Measurements from ENCODE around the gene FBXO10.

FBXO10 gene

DNA sequence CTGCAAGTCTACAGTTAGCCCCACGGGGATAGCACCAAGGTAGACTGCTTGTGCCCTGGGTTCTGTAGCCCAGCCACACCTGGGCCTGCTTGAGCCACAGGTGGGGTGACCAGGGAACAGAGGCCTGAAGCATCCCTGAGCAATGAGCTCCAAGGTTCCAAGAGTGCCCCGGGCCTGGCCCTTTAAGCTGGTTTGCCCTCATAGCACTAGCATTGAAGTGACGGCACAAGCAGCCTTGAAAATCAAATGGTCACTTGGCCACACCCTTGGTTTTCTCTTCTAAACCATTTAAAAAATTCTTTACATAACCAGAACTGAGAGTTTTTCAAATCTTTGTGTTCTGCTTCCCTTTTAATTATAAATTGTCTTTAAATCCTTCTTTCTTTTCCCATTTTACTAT lies 24.7 kb downstream of the FBXO10 start:
- no peak overlapping the region for H3K9ac ChIP-seq (ENCODE audit: low read depth, low read length, poor library complexity, severe bottlenecking)

DNA sequence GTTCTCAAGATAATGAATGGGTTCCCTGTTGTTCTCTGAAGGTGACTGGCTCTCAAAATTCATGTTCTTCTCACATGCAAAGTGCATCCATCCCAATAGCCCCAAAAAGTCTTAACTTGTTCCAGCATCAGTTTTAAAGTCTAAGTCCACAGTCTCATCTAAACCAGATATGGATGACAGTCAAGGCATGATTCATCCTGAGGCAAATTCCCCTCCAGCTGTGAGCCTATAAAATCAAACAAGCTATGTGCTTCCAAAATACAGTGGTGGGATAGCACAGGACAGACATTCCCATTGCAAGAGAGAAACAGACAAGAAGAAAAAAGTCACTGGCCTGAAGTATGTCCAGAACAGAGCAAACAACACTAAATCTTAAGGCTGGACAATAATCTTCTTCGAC lies 25.4 kb downstream of the FBXO10 start:
- Histone ChIP-seq H3K36me3 (ENCODE audit: insufficient read depth, low read length) (no peaks in the 10 kb centered on the region), H3K9me2 (replicated peaks; ENCODE audit: low read depth, low read length) (no peaks in the 10 kb centered on the region), H3K79me2 (ENCODE audit: insufficient read depth, low read length) (no peaks in the 10 kb centered on the region), H3K4me2 (ENCODE audit: low read depth, low read length, poor library complexity, severe bottlenecking) (no peak overlapping the region), H3K27me3 (ENCODE audit: insufficient read depth, low read length, poor library complexity, severe bottlenecking) (no peaks in the 10 kb centered on the region), H3K4me3 (ENCODE audit: low read length, poor library complexity, severe bottlenecking) (no peak overlapping the region), H3F3A (ENCODE audit: low read depth) (no peaks in the 10 kb centered on the region), H3K9ac (ENCODE audit: low read depth, low read length, poor library complexity, severe bottlenecking) (no peak overlapping the region), H3K9me3 (ENCODE audit: insufficient read depth, low read depth, low read length) (no peaks in the 10 kb centered on the region), H4K20me1 (ENCODE audit: insufficient read depth, low read length, poor library complexity, severe bottlenecking) (no peaks in the 10 kb centered on the region), H3K4me1 (ENCODE audit: insufficient read depth, low read length, poor library complexity, severe bottlenecking) (peaks cover 4% of the 10 kb centered on the region), H2AFZ (ENCODE audit: low read length) (no peak overlapping the region)
- TF ChIP-seq, protein P1, sequence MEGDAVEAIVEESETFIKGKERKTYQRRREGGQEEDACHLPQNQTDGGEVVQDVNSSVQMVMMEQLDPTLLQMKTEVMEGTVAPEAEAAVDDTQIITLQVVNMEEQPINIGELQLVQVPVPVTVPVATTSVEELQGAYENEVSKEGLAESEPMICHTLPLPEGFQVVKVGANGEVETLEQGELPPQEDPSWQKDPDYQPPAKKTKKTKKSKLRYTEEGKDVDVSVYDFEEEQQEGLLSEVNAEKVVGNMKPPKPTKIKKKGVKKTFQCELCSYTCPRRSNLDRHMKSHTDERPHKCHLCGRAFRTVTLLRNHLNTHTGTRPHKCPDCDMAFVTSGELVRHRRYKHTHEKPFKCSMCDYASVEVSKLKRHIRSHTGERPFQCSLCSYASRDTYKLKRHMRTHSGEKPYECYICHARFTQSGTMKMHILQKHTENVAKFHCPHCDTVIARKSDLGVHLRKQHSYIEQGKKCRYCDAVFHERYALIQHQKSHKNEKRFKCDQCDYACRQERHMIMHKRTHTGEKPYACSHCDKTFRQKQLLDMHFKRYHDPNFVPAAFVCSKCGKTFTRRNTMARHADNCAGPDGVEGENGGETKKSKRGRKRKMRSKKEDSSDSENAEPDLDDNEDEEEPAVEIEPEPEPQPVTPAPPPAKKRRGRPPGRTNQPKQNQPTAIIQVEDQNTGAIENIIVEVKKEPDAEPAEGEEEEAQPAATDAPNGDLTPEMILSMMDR (conservative IDR thresholded peaks at IDR 0.05; ENCODE audit: low read length), result no peak
- TF ChIP-seq EZH2phosphoT487 (IDR thresholded peaks at IDR 0.05; ENCODE audit: borderline replicate concordance), result no peak

More for the DNA sequence above, 24.7 kb downstream of the FBXO10 start:
- H3K9me2 ChIP-seq (replicated peaks; ENCODE audit: low read depth, low read length), result no peaks in the 10 kb centered on the region
- peaks cover 4% of the 10 kb centered on the region for H3K4me1 ChIP-seq (ENCODE audit: insufficient read depth, low read length, poor library complexity, severe bottlenecking)
- H3F3A ChIP-seq (ENCODE audit: low read depth), result no peaks in the 10 kb centered on the region
- H3K27me3 ChIP-seq (ENCODE audit: insufficient read depth, low read length, poor library complexity, severe bottlenecking), result no peaks in the 10 kb centered on the region
- no peaks in the 10 kb centered on the region for H3K79me2 ChIP-seq (ENCODE audit: insufficient read depth, low read length)
- H4K20me1 ChIP-seq (ENCODE audit: insufficient read depth, low read length, poor library complexity, severe bottlenecking), result no peaks in the 10 kb centered on the region
- H3K4me2 ChIP-seq (ENCODE audit: low read depth, low read length, poor library complexity, severe bottlenecking), result no peak overlapping the region
- H3K9me3 ChIP-seq (ENCODE audit: insufficient read depth, low read depth, low read length), result no peaks in the 10 kb centered on the region
- H3K4me3 ChIP-seq (ENCODE audit: low read length, poor library complexity, severe bottlenecking), result no peak overlapping the region
- no peaks in the 10 kb centered on the region for H3K36me3 ChIP-seq (ENCODE audit: insufficient read depth, low read length)
- TF ChIP-seq EZH2phosphoT487 (IDR thresholded peaks at IDR 0.05; ENCODE audit: borderline replicate concordance), result no peak
- TF ChIP-seq, protein P1 (conservative IDR thresholded peaks at IDR 0.05; ENCODE audit: low read length), result no peak
- no peak overlapping the region for H2AFZ ChIP-seq (ENCODE audit: low read length)

DNA sequence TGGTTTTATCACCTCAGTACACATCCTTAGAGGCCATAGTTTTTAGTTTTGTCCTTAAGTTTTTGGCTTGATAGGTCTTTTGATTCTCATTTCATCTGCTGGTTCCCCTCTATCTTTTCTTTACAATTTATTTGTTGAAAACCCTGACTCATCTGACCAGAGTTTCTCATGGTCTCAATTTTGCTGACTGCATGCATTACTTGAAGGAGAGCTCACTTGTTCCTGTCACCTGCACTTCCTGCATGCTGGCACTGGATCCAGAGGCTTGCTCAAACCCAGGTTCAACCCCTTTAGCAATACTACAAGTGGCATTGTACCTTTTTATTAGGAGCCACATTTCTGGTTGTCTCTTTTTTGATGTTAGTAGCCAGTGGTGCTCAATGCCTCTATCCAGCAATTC lies 26.7 kb downstream of the FBXO10 start:
- Histone ChIP-seq H3K9me3 (ENCODE audit: insufficient read depth, low read depth, low read length) (no peaks in the 10 kb centered on the region), H3K9ac (ENCODE audit: low read depth, low read length, poor library complexity, severe bottlenecking) (no peak overlapping the region), H3K4me2 (ENCODE audit: low read depth, low read length, poor library complexity, severe bottlenecking) (no peak overlapping the region), H4K20me1 (ENCODE audit: insufficient read depth, low read length, poor library complexity, severe bottlenecking) (no peaks in the 10 kb centered on the region), H3K36me3 (ENCODE audit: insufficient read depth, low read length) (no peaks in the 10 kb centered on the region), H3F3A (ENCODE audit: low read depth) (no peaks in the 10 kb centered on the region), H3K9me2 (replicated peaks; ENCODE audit: low read depth, low read length) (no peaks in the 10 kb centered on the region), H2AFZ (ENCODE audit: low read length) (no peak overlapping the region), H3K4me3 (ENCODE audit: low read length, poor library complexity, severe bottlenecking) (no peak overlapping the region), H3K4me1 (ENCODE audit: insufficient read depth, low read length, poor library complexity, severe bottlenecking) (peaks cover 4% of the 10 kb centered on the region), H3K27me3 (ENCODE audit: insufficient read depth, low read length, poor library complexity, severe bottlenecking) (no peaks in the 10 kb centered on the region), H3K79me2 (ENCODE audit: insufficient read depth, low read length) (no peaks in the 10 kb centered on the region)
- TF ChIP-seq EZH2phosphoT487 (IDR thresholded peaks at IDR 0.05; ENCODE audit: borderline replicate concordance), result no peak
- TF ChIP-seq, protein P1 (conservative IDR thresholded peaks at IDR 0.05; ENCODE audit: low read length), result no peak
